Measurements from ENCODE around the gene PTPRC. TPM values are rescaled to one million over a fixed set of nuclear protein-coding genes. Genes with fewer than 3 reads are reported as not detected.

Gene PTPRC
- total RNA-seq, 3 donors from 2014 or later (not counting 1 experiment from before 2014, with no cell fraction given): 1,142 to 1,334 (median 1,200) TPM

DNA sequence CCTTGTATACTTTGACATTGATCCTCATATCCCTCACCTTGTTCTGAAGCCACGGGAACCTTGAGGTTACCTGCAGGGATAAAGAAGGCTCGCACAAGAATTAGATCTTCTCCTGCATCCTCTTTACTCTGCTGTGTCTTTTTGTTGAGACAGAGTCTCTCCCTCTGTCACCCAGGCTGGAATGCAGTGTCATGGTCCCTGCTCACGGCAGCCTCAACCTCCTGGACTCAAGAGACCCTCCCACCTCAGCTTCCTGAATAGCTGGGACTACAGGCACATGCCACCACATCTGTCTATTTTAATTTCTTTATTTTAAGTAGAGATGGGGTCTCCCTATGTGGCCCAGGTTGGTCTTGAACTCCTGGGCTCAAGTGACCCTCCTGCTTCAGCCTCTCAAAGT lies 134.7 kb downstream of the PTPRC start:
- H3K4me3 ChIP-seq (ENCODE audit: low read length): no peak overlapping the region
- no peaks in the 10 kb centered on the region for H3K27me3 Mint-ChIP-seq (ENCODE audit: low read depth in 2 of 2)
- H3K9me3 ChIP-seq (ENCODE audit: control insufficient read depth, insufficient read depth, low read length): no peaks in the 10 kb centered on the region
- H3K4me1 Mint-ChIP-seq: peaks cover 9% of the 10 kb centered on the region in 2 donors
- no peaks in the 10 kb centered on the region for H3K27me3 ChIP-seq (ENCODE audit: control insufficient read depth, insufficient read depth, low read length)
- H3K36me3 ChIP-seq (ENCODE audit: control insufficient read depth, insufficient read depth, low read length): no peaks in the 10 kb centered on the region
- no peak overlapping the region for H3K4me3 Mint-ChIP-seq
- intact Hi-C loops (cut with micrococcal nuclease): loop anchor here (5.0 kb wide), 2 partner anchors 339 to 469 kb away; no protein-coding TSS in a partner anchor
- no peaks in the 10 kb centered on the region for H3K4me1 ChIP-seq (ENCODE audit: control insufficient read depth, insufficient read depth, low read length)
- H3K36me3 Mint-ChIP-seq: no peaks in the 10 kb centered on the region
- WGBS (ENCODE audit: insufficient coverage): 79% methylated on average over 3 of the region's 3 CpGs
- no peak overlapping the region for H3K27ac Mint-ChIP-seq
- TF ChIP-seq, protein P1, sequence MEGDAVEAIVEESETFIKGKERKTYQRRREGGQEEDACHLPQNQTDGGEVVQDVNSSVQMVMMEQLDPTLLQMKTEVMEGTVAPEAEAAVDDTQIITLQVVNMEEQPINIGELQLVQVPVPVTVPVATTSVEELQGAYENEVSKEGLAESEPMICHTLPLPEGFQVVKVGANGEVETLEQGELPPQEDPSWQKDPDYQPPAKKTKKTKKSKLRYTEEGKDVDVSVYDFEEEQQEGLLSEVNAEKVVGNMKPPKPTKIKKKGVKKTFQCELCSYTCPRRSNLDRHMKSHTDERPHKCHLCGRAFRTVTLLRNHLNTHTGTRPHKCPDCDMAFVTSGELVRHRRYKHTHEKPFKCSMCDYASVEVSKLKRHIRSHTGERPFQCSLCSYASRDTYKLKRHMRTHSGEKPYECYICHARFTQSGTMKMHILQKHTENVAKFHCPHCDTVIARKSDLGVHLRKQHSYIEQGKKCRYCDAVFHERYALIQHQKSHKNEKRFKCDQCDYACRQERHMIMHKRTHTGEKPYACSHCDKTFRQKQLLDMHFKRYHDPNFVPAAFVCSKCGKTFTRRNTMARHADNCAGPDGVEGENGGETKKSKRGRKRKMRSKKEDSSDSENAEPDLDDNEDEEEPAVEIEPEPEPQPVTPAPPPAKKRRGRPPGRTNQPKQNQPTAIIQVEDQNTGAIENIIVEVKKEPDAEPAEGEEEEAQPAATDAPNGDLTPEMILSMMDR (IDR thresholded peaks at IDR 0.05): no peak
- no peak overlapping the region for H3K27ac ChIP-seq (ENCODE audit: low read length)
- ATAC-seq: no peak
- no peaks in the 10 kb centered on the region for H3K9me3 Mint-ChIP-seq
- no peak for DNase-seq

DNA sequence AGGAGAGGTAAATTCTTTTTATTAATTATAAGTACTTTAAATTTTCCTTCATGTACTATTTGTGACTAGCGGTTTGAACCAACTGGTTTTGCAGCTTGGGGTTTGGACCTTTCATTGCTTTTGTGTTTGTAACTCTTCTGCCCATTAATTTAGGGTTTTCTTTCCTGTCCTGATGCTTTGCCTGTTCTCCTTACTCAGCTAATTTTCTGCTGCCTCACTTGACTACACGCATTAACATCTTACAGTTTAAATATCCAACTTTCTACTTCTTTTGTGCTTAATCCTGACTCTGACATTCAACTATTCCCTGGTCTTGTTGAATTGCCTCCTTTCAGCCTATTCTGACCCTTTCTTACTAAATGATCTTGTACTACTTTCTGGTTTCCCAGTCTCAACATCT lies 135.6 kb downstream of the PTPRC start:
- no peak overlapping the region for H3K27ac Mint-ChIP-seq
- WGBS (ENCODE audit: insufficient coverage): 89% methylated on average over 2 of the region's 2 CpGs
- no peak for DNase-seq
- no peaks in the 10 kb centered on the region for H3K36me3 Mint-ChIP-seq
- intact Hi-C loops (cut with micrococcal nuclease): loop anchor here (5.0 kb wide), 2 partner anchors 338 to 468 kb away; no protein-coding TSS in a partner anchor
- Histone ChIP-seq H3K4me1 (ENCODE audit: control insufficient read depth, insufficient read depth, low read length) (no peaks in the 10 kb centered on the region), H3K27me3 (ENCODE audit: control insufficient read depth, insufficient read depth, low read length) (no peaks in the 10 kb centered on the region), H3K4me3 (ENCODE audit: low read length) (no peak overlapping the region), H3K36me3 (ENCODE audit: control insufficient read depth, insufficient read depth, low read length) (no peaks in the 10 kb centered on the region), H3K27ac (ENCODE audit: low read length) (no peak overlapping the region), H3K9me3 (ENCODE audit: control insufficient read depth, insufficient read depth, low read length) (no peaks in the 10 kb centered on the region)
- H3K4me3 Mint-ChIP-seq: no peak overlapping the region
- H3K27me3 Mint-ChIP-seq (ENCODE audit: low read depth in 2 of 2): no peaks in the 10 kb centered on the region
- ATAC-seq: no peak
- peaks cover 9% of the 10 kb centered on the region in 2 donors for H3K4me1 Mint-ChIP-seq
- no peaks in the 10 kb centered on the region for H3K9me3 Mint-ChIP-seq
- TF ChIP-seq, protein P1 (IDR thresholded peaks at IDR 0.05): no peak

DNA sequence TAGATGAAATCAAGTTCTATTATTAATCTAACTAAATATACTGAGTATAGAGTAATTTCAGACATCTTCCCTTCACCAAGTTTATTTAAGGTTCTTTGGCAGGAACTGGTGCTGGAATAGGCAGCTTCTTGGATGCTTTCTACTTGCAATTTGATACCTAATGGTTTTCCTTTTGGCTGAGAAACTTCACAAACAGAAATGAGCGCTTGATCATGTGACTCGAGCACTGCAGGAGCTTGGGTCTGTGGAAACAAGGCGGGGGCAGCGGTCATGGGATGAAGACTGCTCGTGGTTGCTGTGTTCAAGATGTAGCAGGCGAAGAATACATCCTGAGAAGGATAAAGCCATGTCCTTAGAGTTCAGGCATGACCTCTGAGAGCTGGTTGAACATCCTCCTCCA lies 136.8 kb downstream of the PTPRC start:
- Histone ChIP-seq H3K4me3 (ENCODE audit: low read length) (no peak overlapping the region), H3K36me3 (ENCODE audit: control insufficient read depth, insufficient read depth, low read length) (no peaks in the 10 kb centered on the region), H3K27me3 (ENCODE audit: control insufficient read depth, insufficient read depth, low read length) (no peaks in the 10 kb centered on the region), H3K4me1 (ENCODE audit: control insufficient read depth, insufficient read depth, low read length) (no peaks in the 10 kb centered on the region), H3K27ac (ENCODE audit: low read length) (no peak overlapping the region), H3K9me3 (ENCODE audit: control insufficient read depth, insufficient read depth, low read length) (no peaks in the 10 kb centered on the region)
- H3K36me3 Mint-ChIP-seq: no peaks in the 10 kb centered on the region
- intact Hi-C loops (cut with micrococcal nuclease): no loop called here
- H3K4me1 Mint-ChIP-seq: peaks cover 9% of the 10 kb centered on the region in 2 donors
- no peaks in the 10 kb centered on the region for H3K9me3 Mint-ChIP-seq
- TF ChIP-seq, protein P1 (IDR thresholded peaks at IDR 0.05): no peak
- ATAC-seq: no peak
- H3K4me3 Mint-ChIP-seq: no peak overlapping the region
- H3K27me3 Mint-ChIP-seq (ENCODE audit: low read depth in 2 of 2): no peaks in the 10 kb centered on the region
- H3K27ac Mint-ChIP-seq: no peak overlapping the region
- WGBS (ENCODE audit: insufficient coverage): 95% methylated on average over 6 of the region's 6 CpGs
- DNase-seq: no peak

DNA sequence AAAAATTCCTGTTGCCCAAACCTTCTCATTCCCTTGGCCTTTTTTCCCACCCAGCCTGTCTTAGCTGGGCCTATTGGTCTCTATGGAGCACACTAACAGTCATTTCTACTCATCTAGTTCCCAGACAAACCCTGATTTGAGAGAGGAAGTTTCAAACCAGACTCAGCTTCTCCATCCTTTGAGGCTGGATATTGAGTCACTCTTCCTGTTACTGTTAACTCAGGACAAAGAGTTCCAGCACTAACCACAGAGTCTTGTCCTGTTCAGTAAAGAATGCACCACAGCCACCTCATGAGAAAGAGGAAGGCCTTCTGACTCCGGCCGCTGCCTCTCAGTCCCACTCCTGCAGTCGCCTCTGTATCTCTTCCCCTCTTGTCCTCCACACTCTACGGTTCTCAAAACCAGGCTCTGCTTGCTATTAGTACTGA lies 137.8 kb downstream of the PTPRC start:
- ATAC-seq: peak in 2 of 3 donors; percentile 36 to 71
- Histone ChIP-seq H3K9me3 (ENCODE audit: control insufficient read depth, insufficient read depth, low read length) (no peaks in the 10 kb centered on the region), H3K27ac (ENCODE audit: low read length) (no peak overlapping the region), H3K4me3 (ENCODE audit: low read length) (no peak overlapping the region), H3K36me3 (ENCODE audit: control insufficient read depth, insufficient read depth, low read length) (no peaks in the 10 kb centered on the region), H3K4me1 (ENCODE audit: control insufficient read depth, insufficient read depth, low read length) (no peaks in the 10 kb centered on the region), H3K27me3 (ENCODE audit: control insufficient read depth, insufficient read depth, low read length) (no peaks in the 10 kb centered on the region)
- Mint-ChIP-seq H3K4me1 (peaks cover 9% of the 10 kb centered on the region in 2 donors), H3K27me3 (ENCODE audit: low read depth in 2 of 2) (no peaks in the 10 kb centered on the region), H3K9me3 (no peaks in the 10 kb centered on the region), H3K27ac (peak overlapping the region in 1 of 2 donors; percentile 33), H3K36me3 (no peaks in the 10 kb centered on the region), H3K4me3 (no peak overlapping the region)
- peak in 1 of 2 donors; percentile 3 for DNase-seq
- 36% methylated on average over 4 of the region's 4 CpGs for WGBS (ENCODE audit: insufficient coverage)
- TF ChIP-seq, protein P1 (IDR thresholded peaks at IDR 0.05): no peak
- intact Hi-C loops (cut with micrococcal nuclease): no loop called here

Data from natural killer cell (primary cell).